Stimulated activated CD8-positive, alpha-beta memory T cell treated with anti-CD3 and anti-CD28 coated beads, Interleukin-4, amount 100 ng/mL, for 48 hours (primary cell): Measurements from ENCODE around the gene GCK.

Source experiments
- DNase-seq: peaks from one replicate; pipeline ENCODE4 v3.0.0-alpha.2; 2020

The GCK gene

GRCh38 chr7:44222074-44222473 is 32.8 kb upstream of the GCK start:
- DNase-seq: no peak

- no peak for DNase-seq
Measured at GRCh38 chr7:44221231-44221791, 32.1 kb upstream of the GCK start.

- DNase-seq: no peak
Measured at GRCh38 chr7:44220358-44221112, 31.3 kb upstream of the GCK start.

GRCh38 chr7:44220046-44220357 is 30.8 kb upstream of the GCK start:
- DNase-seq: no peak

- DNase-seq: no peak
Measured at GRCh38 chr7:44219371-44220045, 30.3 kb upstream of the GCK start.

- DNase-seq: no peak
Measured at GRCh38 chr7:44218418-44219201, 29.4 kb upstream of the GCK start.

- no peak for DNase-seq
Measured at GRCh38 chr7:44217852-44218402, 28.7 kb upstream of the GCK start.

GRCh38 chr7:44217223-44217714 is 28.0 kb upstream of the GCK start:
- no peak for DNase-seq

- DNase-seq: no peak
Measured at GRCh38 chr7:44216521-44217222, 27.4 kb upstream of the GCK start.

- no peak for DNase-seq
Measured at GRCh38 chr7:44216019-44216418, 26.8 kb upstream of the GCK start.

GRCh38 chr7:44215531-44215930 is 26.3 kb upstream of the GCK start:
- DNase-seq: no peak

- no peak for DNase-seq
Measured at GRCh38 chr7:44213877-44214388, 24.7 kb upstream of the GCK start.

- no peak for DNase-seq
Measured at GRCh38 chr7:44213206-44213876, 24.1 kb upstream of the GCK start.

- DNase-seq: no peak
Measured at GRCh38 chr7:44212581-44213184, 23.4 kb upstream of the GCK start.

GRCh38 chr7:44212018-44212417 is 22.8 kb upstream of the GCK start:
- DNase-seq: no peak

GRCh38 chr7:44211126-44211675 is 22.0 kb upstream of the GCK start:
- DNase-seq: no peak

GRCh38 chr7:44210107-44210506 is 20.9 kb upstream of the GCK start:
- no peak for DNase-seq

- no peak for DNase-seq
Measured at GRCh38 chr7:44208085-44208484, 18.8 kb upstream of the GCK start.

GRCh38 chr7:44206008-44206407 is 16.8 kb upstream of the GCK start:
- DNase-seq: no peak

GRCh38 chr7:44201813-44202212 is 12.6 kb upstream of the GCK start:
- no peak for DNase-seq
